ENCODE data around the gene ZBTB7C.

GRCh38 chr18:48165111-48165866, 243.9 kb downstream of the ZBTB7C start:
- TF ChIP-seq CTCF (IDR thresholded peaks at IDR 0.05): no peak
- TF ChIP-seq POLR2A (IDR thresholded peaks at IDR 0.05): no peak
- TF ChIP-seq POLR2AphosphoS5 (IDR thresholded peaks at IDR 0.05): no peak
- no peak for TF ChIP-seq EP300 (IDR thresholded peaks at IDR 0.05)
